GM23338 (cell line): Measurements from ENCODE around the gene RRP9. TPM values are rescaled to one million over a fixed set of nuclear protein-coding genes. Genes with fewer than 3 reads are reported as not detected.

ENCODE experiments used
- ATAC-seq: fragments of 200-7000 bp; cut with Tn5 transposase; 3 replicates; pipeline ENCODE4 v1.9.1; 2020
- DNase-seq: peaks from one replicate; pipeline ENCODE4 v3.0.0-alpha.2; 2015; ENCODE audit warnings: low spot score
- H2AFZ ChIP-seq: fragments of 200-600 bp; sonication (generic); 2 replicates; pipeline ENCODE4 v1.8.0; 2016; ENCODE audit warnings: antibody characterized with exemption, mild to moderate bottlenecking, moderate library complexity
- H3F3A ChIP-seq: fragments of 200-600 bp; sonication (generic); replicated peaks from 2 replicates; pipeline ENCODE4 v1.8.0; 2017; ENCODE audit warnings: antibody characterized with exemption, mixed run types, low read depth
- H3K27ac ChIP-seq: fragments of 200-600 bp; sonication (generic); 2 replicates; pipeline ENCODE4 v1.6.1; 2016; ENCODE audit warnings: low read depth
- H3K27me3 ChIP-seq: fragments of 200-600 bp; sonication (generic); 2 replicates; pipeline ENCODE4 v1.8.0; 2016; ENCODE audit warnings: mild to moderate bottlenecking, mixed run types, moderate library complexity; ENCODE audit not compliant: insufficient read depth
- H3K36me3 ChIP-seq: fragments of 200-600 bp; sonication (generic); 2 replicates; pipeline ENCODE4 v1.8.0; 2016; ENCODE audit warnings: mild to moderate bottlenecking; ENCODE audit not compliant: insufficient read depth
- H3K4me1 ChIP-seq: fragments of 200-600 bp; sonication (generic); 2 replicates; pipeline ENCODE4 v1.8.0; 2016; ENCODE audit warnings: mild to moderate bottlenecking, moderate library complexity; ENCODE audit not compliant: insufficient read depth
- H3K4me2 ChIP-seq: fragments of 200-600 bp; sonication (generic); 2 replicates; pipeline ENCODE4 v1.7.1; 2017; ENCODE audit warnings: mixed run types
- H3K4me3 ChIP-seq: fragments of 200-600 bp; sonication (generic); 2 replicates; pipeline ENCODE4 v1.6.1; 2016; ENCODE audit warnings: mixed run types
- H3K79me2 ChIP-seq: fragments of 200-600 bp; sonication (generic); replicated peaks from 2 replicates; pipeline ENCODE4 v1.8.0; 2017; ENCODE audit warnings: mild to moderate bottlenecking; ENCODE audit not compliant: insufficient read depth
- H3K9me2 ChIP-seq: fragments of 200-600 bp; sonication (generic); 2 replicates; pipeline ENCODE4 v1.8.0; 2017; ENCODE audit not compliant: insufficient read depth
- H4K20me1 ChIP-seq: fragments of 200-600 bp; sonication (generic); replicated peaks from 2 replicates; pipeline ENCODE4 v1.8.0; 2017; ENCODE audit warnings: mild to moderate bottlenecking; ENCODE audit not compliant: insufficient read depth
- H3K27ac Mint-ChIP-seq: 2 replicates; pipeline ENCODE4 v1.8.0; 2020; ENCODE audit warnings: inconsistent platforms, mild to moderate bottlenecking, moderate library complexity, mixed read lengths
- H3K27me3 Mint-ChIP-seq: 3 replicates; pipeline ENCODE4 v1.8.0; 2022; ENCODE audit warnings: low read depth, mild to moderate bottlenecking, moderate library complexity, mixed read lengths, inconsistent platforms; ENCODE audit not compliant: insufficient read depth, poor library complexity
- H3K36me3 Mint-ChIP-seq: 3 replicates; pipeline ENCODE4 v1.8.0; 2021; ENCODE audit warnings: low read depth, mild to moderate bottlenecking, inconsistent platforms, moderate library complexity, mixed read lengths
- H3K4me1 Mint-ChIP-seq: 3 replicates; pipeline ENCODE4 v1.8.0; 2020; ENCODE audit warnings: mild to moderate bottlenecking, inconsistent platforms, mixed read lengths
- H3K4me3 Mint-ChIP-seq: 3 replicates; pipeline ENCODE4 v1.8.0; 2021; ENCODE audit warnings: moderate library complexity, mild to moderate bottlenecking, inconsistent platforms, mixed read lengths
- H3K9me3 Mint-ChIP-seq: 3 replicates; pipeline ENCODE4 v1.8.0; 2020; ENCODE audit warnings: moderate library complexity, mild to moderate bottlenecking, inconsistent platforms, mixed read lengths
- CREB1 ChIP-seq: fragments of 250-450 bp; sonication (Bioruptor Pico); IDR thresholded peaks from 2 replicates; pipeline ENCODE4 v1.5.0; 2020; ENCODE audit warnings: low read depth, mild to moderate bottlenecking, moderate library complexity
- ETS1 ChIP-seq: IDR thresholded peaks from 2 replicates; pipeline ENCODE4 v1.6.1; 2016; ENCODE audit warnings: antibody characterized with exemption
- EZH2 ChIP-seq: fragments of 200-600 bp; sonication (generic); IDR thresholded peaks from one replicate; pipeline ENCODE4 v1.8.0; 2017; ENCODE audit warnings: antibody characterized with exemption, mild to moderate bottlenecking, low read depth; ENCODE audit not compliant: unreplicated experiment
- EZH2phosphoT487 ChIP-seq: fragments of 200-600 bp; sonication (generic); IDR thresholded peaks from one replicate; pipeline ENCODE4 v1.8.1; 2018; ENCODE audit warnings: antibody characterized with exemption; ENCODE audit not compliant: unreplicated experiment
- JUNB ChIP-seq: IDR thresholded peaks from one replicate; pipeline ENCODE4 v1.6.1; 2016; ENCODE audit warnings: antibody characterized with exemption; ENCODE audit not compliant: unreplicated experiment
- NANOG ChIP-seq: IDR thresholded peaks from 2 replicates; pipeline ENCODE4 v1.6.1; 2016; ENCODE audit warnings: antibody characterized with exemption, borderline replicate concordance
- POLR2AphosphoS5 ChIP-seq: IDR thresholded peaks from 2 replicates; pipeline ENCODE4 v1.6.1; 2016; ENCODE audit warnings: antibody characterized with exemption, low read depth
- STAT1 ChIP-seq: IDR thresholded peaks from one replicate; pipeline ENCODE4 v1.6.1; 2016; ENCODE audit warnings: antibody characterized with exemption; ENCODE audit not compliant: unreplicated experiment
- ZNF114 ChIP-seq: fragments of 250-450 bp; sonication (Bioruptor Pico); IDR thresholded peaks from 2 replicates; pipeline ENCODE4 v1.5.0; 2020; ENCODE audit warnings: mild to moderate bottlenecking, moderate library complexity
- ZNF331 ChIP-seq: fragments of 250-450 bp; sonication (Bioruptor Pico); IDR thresholded peaks from 2 replicates; pipeline ENCODE4 v1.5.0; 2020; ENCODE audit warnings: low read depth, mild to moderate bottlenecking, moderate library complexity
- polyA plus RNA-seq: library from polyadenylated mRNA; unstranded; fragments of >200 nt; fragmentation: Nextera tagmentation; extraction: Ambion mirVana; gene quantifications from 2 replicates; pipeline ENCODE4 v1.2.1, GENCODE V29; 2016
- total RNA-seq: library from RNA; depleted of rRNA; stranded (reverse); fragments of >200 nt; shearing (Covaris generic); gene quantifications from 2 replicates; pipeline ENCODE4 v1.2.3, GENCODE V29; 2014
- TF ChIP-seq, protein P1 (sequence below), 2 experiments: fragments of 200-600 bp in 1 of 2; sonication (generic) in 1 of 2; conservative IDR thresholded peaks; 2 replicates each; pipeline versions ENCODE4 v1.5.1 to v1.6.1; 2016 to 2017; ENCODE audit warnings: antibody characterized with exemption in 2 of 2, low read depth in 2 of 2, mild to moderate bottlenecking in 2 of 2, moderate library complexity in 1 of 2
- TF ChIP-seq, protein P2 (sequence below): fragments of 250-450 bp; sonication (Bioruptor Pico); IDR thresholded peaks from 2 replicates; pipeline ENCODE4 v1.5.0; 2020; ENCODE audit warnings: mild to moderate bottlenecking, moderate library complexity
- TF ChIP-seq, protein P3 (sequence below): IDR thresholded peaks from one replicate; pipeline ENCODE4 v1.6.1; 2018; ENCODE audit warnings: antibody characterized with exemption; ENCODE audit not compliant: unreplicated experiment

Gene RRP9
- total and polyA plus RNA-seq, 2 experiments from 2014 or later, result 62.4 to 68.1 TPM

DNA sequence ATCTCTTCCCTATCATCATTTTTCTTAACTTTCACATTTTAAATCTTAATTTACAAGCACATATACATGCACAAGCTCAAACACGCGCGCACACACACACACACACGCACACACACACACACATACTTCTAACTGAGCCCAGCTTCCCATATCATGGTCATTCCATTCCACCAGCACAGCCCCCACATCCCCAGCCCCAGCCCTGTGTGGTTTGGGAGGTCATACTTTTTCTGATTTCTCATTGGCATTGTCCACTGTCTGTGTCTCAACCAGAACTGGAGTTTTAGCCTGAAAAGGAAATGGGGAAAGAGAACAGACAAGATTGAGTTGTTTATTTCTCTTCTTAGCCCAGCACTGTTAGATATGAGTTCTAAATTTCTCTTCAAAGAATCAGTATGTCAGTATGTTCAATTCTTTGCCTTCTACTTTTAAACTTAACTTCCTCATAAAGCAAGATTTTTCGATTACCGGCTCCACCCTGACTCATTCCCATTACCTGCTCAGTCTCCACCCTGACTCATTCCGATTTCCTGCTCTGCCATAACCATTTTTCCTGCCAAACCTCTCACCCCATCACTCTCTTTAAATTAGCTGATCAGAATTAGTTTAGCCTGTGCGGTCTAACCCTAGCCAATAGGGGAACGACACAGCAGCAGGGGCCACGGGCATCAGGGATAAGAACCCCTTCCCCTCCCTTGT is 44.9 kb downstream of the RRP9 start:
- Histone ChIP-seq H4K20me1 (no peaks in the 10 kb centered on the region), H3K4me1 (peaks cover 7% of the 10 kb centered on the region; the same call in 1 of the 2 replicates), H2AFZ (no peak overlapping the region), H3F3A (no peaks in the 10 kb centered on the region), H3K27ac (no peak overlapping the region), H3K4me2 (no peak overlapping the region), H3K9me2 (no peaks in the 10 kb centered on the region; the same call in 1 of the 2 replicates), H3K27me3 (no peaks in the 10 kb centered on the region), H3K79me2 (no peaks in the 10 kb centered on the region), H3K4me3 (no peak overlapping the region), H3K36me3 (no peaks in the 10 kb centered on the region)
- Mint-ChIP-seq H3K36me3 (0 out of 3 replicates have a peak, but pooled peaks cover 3% of the 10 kb centered on the region), H3K27ac (no peak overlapping the region), H3K4me1 (peaks cover 14% of the 10 kb centered on the region), H3K9me3 (peaks cover 17% of the 10 kb centered on the region; the same call in 2 of the 3 replicates), H3K4me3 (no peak overlapping the region), H3K27me3 (no peaks in the 10 kb centered on the region)
- ATAC-seq (no peak), DNase-seq (no peak)
- TF ChIP-seq, protein P1, sequence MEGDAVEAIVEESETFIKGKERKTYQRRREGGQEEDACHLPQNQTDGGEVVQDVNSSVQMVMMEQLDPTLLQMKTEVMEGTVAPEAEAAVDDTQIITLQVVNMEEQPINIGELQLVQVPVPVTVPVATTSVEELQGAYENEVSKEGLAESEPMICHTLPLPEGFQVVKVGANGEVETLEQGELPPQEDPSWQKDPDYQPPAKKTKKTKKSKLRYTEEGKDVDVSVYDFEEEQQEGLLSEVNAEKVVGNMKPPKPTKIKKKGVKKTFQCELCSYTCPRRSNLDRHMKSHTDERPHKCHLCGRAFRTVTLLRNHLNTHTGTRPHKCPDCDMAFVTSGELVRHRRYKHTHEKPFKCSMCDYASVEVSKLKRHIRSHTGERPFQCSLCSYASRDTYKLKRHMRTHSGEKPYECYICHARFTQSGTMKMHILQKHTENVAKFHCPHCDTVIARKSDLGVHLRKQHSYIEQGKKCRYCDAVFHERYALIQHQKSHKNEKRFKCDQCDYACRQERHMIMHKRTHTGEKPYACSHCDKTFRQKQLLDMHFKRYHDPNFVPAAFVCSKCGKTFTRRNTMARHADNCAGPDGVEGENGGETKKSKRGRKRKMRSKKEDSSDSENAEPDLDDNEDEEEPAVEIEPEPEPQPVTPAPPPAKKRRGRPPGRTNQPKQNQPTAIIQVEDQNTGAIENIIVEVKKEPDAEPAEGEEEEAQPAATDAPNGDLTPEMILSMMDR (conservative IDR thresholded peaks at IDR 0.05; ENCODE audit: low read depth in 2 of 2), result no peak
- no peak for TF ChIP-seq EZH2phosphoT487
- TF ChIP-seq, protein P2, sequence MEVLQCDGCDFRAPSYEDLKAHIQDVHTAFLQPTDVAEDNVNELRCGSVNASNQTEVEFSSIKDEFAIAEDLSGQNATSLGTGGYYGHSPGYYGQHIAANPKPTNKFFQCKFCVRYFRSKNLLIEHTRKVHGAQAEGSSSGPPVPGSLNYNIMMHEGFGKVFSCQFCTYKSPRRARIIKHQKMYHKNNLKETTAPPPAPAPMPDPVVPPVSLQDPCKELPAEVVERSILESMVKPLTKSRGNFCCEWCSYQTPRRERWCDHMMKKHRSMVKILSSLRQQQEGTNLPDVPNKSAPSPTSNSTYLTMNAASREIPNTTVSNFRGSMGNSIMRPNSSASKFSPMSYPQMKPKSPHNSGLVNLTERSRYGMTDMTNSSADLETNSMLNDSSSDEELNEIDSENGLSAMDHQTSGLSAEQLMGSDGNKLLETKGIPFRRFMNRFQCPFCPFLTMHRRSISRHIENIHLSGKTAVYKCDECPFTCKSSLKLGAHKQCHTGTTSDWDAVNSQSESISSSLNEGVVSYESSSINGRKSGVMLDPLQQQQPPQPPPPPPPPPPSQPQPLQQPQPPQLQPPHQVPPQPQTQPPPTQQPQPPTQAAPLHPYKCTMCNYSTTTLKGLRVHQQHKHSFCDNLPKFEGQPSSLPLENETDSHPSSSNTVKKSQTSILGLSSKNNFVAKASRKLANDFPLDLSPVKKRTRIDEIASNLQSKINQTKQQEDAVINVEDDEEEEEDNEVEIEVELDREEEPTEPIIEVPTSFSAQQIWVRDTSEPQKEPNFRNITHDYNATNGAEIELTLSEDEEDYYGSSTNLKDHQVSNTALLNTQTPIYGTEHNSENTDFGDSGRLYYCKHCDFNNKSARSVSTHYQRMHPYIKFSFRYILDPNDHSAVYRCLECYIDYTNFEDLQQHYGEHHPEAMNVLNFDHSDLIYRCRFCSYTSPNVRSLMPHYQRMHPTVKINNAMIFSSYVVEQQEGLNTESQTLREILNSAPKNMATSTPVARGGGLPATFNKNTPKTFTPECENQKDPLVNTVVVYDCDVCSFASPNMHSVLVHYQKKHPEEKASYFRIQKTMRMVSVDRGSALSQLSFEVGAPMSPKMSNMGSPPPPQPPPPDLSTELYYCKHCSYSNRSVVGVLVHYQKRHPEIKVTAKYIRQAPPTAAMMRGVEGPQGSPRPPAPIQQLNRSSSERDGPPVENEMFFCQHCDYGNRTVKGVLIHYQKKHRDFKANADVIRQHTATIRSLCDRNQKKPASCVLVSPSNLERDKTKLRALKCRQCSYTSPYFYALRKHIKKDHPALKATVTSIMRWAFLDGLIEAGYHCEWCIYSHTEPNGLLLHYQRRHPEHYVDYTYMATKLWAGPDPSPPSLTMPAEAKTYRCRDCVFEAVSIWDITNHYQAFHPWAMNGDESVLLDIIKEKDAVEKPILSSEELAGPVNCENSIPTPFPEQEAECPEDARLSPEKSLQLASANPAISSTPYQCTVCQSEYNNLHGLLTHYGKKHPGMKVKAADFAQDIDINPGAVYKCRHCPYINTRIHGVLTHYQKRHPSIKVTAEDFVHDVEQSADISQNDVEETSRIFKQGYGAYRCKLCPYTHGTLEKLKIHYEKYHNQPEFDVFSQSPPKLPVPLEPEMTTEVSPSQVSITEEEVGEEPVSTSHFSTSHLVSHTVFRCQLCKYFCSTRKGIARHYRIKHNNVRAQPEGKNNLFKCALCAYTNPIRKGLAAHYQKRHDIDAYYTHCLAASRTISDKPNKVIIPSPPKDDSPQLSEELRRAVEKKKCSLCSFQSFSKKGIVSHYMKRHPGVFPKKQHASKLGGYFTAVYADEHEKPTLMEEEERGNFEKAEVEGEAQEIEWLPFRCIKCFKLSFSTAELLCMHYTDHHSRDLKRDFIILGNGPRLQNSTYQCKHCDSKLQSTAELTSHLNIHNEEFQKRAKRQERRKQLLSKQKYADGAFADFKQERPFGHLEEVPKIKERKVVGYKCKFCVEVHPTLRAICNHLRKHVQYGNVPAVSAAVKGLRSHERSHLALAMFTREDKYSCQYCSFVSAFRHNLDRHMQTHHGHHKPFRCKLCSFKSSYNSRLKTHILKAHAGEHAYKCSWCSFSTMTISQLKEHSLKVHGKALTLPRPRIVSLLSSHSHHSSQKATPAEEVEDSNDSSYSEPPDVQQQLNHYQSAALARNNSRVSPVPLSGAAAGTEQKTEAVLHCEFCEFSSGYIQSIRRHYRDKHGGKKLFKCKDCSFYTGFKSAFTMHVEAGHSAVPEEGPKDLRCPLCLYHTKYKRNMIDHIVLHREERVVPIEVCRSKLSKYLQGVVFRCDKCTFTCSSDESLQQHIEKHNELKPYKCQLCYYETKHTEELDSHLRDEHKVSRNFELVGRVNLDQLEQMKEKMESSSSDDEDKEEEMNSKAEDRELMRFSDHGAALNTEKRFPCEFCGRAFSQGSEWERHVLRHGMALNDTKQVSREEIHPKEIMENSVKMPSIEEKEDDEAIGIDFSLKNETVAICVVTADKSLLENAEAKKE (CRISPR knock-in tag), result no peak
- TF ChIP-seq, protein P3, sequence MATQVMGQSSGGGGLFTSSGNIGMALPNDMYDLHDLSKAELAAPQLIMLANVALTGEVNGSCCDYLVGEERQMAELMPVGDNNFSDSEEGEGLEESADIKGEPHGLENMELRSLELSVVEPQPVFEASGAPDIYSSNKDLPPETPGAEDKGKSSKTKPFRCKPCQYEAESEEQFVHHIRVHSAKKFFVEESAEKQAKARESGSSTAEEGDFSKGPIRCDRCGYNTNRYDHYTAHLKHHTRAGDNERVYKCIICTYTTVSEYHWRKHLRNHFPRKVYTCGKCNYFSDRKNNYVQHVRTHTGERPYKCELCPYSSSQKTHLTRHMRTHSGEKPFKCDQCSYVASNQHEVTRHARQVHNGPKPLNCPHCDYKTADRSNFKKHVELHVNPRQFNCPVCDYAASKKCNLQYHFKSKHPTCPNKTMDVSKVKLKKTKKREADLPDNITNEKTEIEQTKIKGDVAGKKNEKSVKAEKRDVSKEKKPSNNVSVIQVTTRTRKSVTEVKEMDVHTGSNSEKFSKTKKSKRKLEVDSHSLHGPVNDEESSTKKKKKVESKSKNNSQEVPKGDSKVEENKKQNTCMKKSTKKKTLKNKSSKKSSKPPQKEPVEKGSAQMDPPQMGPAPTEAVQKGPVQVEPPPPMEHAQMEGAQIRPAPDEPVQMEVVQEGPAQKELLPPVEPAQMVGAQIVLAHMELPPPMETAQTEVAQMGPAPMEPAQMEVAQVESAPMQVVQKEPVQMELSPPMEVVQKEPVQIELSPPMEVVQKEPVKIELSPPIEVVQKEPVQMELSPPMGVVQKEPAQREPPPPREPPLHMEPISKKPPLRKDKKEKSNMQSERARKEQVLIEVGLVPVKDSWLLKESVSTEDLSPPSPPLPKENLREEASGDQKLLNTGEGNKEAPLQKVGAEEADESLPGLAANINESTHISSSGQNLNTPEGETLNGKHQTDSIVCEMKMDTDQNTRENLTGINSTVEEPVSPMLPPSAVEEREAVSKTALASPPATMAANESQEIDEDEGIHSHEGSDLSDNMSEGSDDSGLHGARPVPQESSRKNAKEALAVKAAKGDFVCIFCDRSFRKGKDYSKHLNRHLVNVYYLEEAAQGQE, result no peak
- no peak for TF ChIP-seq ZNF114 (CRISPR knock-in tag)
- TF ChIP-seq JUNB, result no peak
- no peak for TF ChIP-seq CREB1 (CRISPR knock-in tag)
- TF ChIP-seq ZNF331 (CRISPR knock-in tag), result no peak
- TF ChIP-seq STAT1, result no peak
- TF ChIP-seq POLR2AphosphoS5, result no peak
- no peak for TF ChIP-seq ETS1
- no peak for TF ChIP-seq EZH2
- no peak for TF ChIP-seq NANOG
